Cardiac ventricle fibroblast (primary cell): Measurements from ENCODE around the gene OR52E2. TPM values are rescaled to one million over a fixed set of nuclear protein-coding genes. Genes with fewer than 3 reads are reported as not detected.

Experiments
- total RNA-seq: library from RNA; depleted of rRNA; stranded (reverse); fragments of >200 nt; gene quantifications from 2 replicates; pipeline ENCODE4 v1.2.3, GENCODE V29; 2015

The OR52E2 gene
- not detected in 2 replicates for total RNA-seq

GRCh38 chr11:5059391-5059790, at the start of gene OR52E2:
TSS of gene OR52E2 (minus strand) at chr11:5059627. CDS start at chr11:5059627, 0 bp downstream.

GRCh38 chr11:5069272-5069671, 9.8 kb upstream of the OR52E2 start, which contains the start of gene OR52E1:
TSS of gene OR52E1 (plus strand) at chr11:5069572.

GRCh38 chr11:5046226-5046625, 13.2 kb downstream of the OR52E2 start, which contains the start of gene OR52J3:
TSS of gene OR52J3 (plus strand) at chr11:5046526. CDS start at chr11:5046526, 0 bp downstream.

Other genes with a start within 250 kb of the OR52E2 start
- not detected in 2 replicates for gene OR51F2, start 238.3 kb downstream of the OR52E2 start, total RNA-seq
- not detected in 2 replicates for gene OR51S1, start 210.4 kb downstream of the OR52E2 start, total RNA-seq
- gene OR51T1, start 177.7 kb downstream of the OR52E2 start, total RNA-seq, result not detected in 2 replicates
- not detected in 2 replicates for gene OR51A7, start 155.8 kb downstream of the OR52E2 start, total RNA-seq
- gene OR51G2, start 140.3 kb downstream of the OR52E2 start, total RNA-seq, result not detected in 2 replicates
- gene OR51G1, start 135.3 kb downstream of the OR52E2 start, total RNA-seq, result not detected in 2 replicates
- gene OR51A4, start 112.0 kb downstream of the OR52E2 start, total RNA-seq, result not detected in 2 replicates
- not detected in 2 replicates for gene OR51A2, start 103.9 kb downstream of the OR52E2 start, total RNA-seq
- gene OR51L1, start 64.8 kb downstream of the OR52E2 start, total RNA-seq, result not detected in 2 replicates
- gene OR52J3, start 13.1 kb downstream of the OR52E2 start, total RNA-seq, result not detected in 2 replicates
- gene OR52E1, start 9.9 kb upstream of the OR52E2 start, total RNA-seq, result not detected in 2 replicates
- gene OR52A5, start 78.7 kb upstream of the OR52E2 start, total RNA-seq, result not detected in 2 replicates
- gene OR52A1, start 95.1 kb upstream of the OR52E2 start, total RNA-seq, result not detected in 2 replicates
- gene OR51V1, start 141.1 kb upstream of the OR52E2 start, total RNA-seq, result not detected in 2 replicates
- not detected in 2 replicates for gene HBB, start 167.4 kb upstream of the OR52E2 start, total RNA-seq
- gene HBD, start 174.9 kb upstream of the OR52E2 start, total RNA-seq, result not detected in 2 replicates
- gene HBG1, start 190.2 kb upstream of the OR52E2 start, total RNA-seq, result not detected in 2 replicates
- not detected in 2 replicates for gene HBG2, start 195.2 kb upstream of the OR52E2 start, total RNA-seq
- gene HBE1, start 210.3 kb upstream of the OR52E2 start, total RNA-seq, result not detected in 2 replicates
- not detected in 2 replicates for gene OR51B4, start 242.3 kb upstream of the OR52E2 start, total RNA-seq